Esophagus (tissue), 2 donors: ENCODE measurements around the gene THEMIS. TPM values are rescaled to one million over a fixed set of nuclear protein-coding genes. Genes with fewer than 3 reads are reported as not detected.
"Not testable (repeated sequence)": the region's sequence is repeated elsewhere in the genome, so short reads cannot be mapped to it uniquely, and the experiment has no call there.

Experiments used
- H3K27ac ChIP-seq, 2 donors: one replicate each; pipeline ENCODE4 v1.5.1; 2013; ENCODE audit warnings: low read depth in 2 of 2, mild to moderate bottlenecking in 2 of 2, inconsistent platforms in 1 of 2, low read length in 1 of 2, moderate library complexity in 1 of 2
- H3K27me3 ChIP-seq, 2 donors: one replicate each; pipeline ENCODE4 v1.6.1; 2013; ENCODE audit warnings: low read length in 2 of 2, control low read depth in 1 of 2, mild to moderate bottlenecking in 1 of 2; ENCODE audit not compliant: insufficient read depth in 2 of 2, control insufficient read depth in 1 of 2
- H3K36me3 ChIP-seq, 2 donors: one replicate each; pipeline ENCODE4 v1.6.1; 2013; ENCODE audit warnings: low read length in 1 of 2; ENCODE audit not compliant: control insufficient read depth in 2 of 2, insufficient read depth in 2 of 2
- H3K4me1 ChIP-seq, 2 donors: one replicate each; pipeline ENCODE4 v1.6.1; 2013; ENCODE audit warnings: low read length in 1 of 2; ENCODE audit not compliant: control insufficient read depth in 2 of 2, insufficient read depth in 2 of 2
- H3K4me3 ChIP-seq, 2 donors: one replicate each; pipeline ENCODE4 v1.5.1; 2013; ENCODE audit warnings: low read length in 2 of 2, mild to moderate bottlenecking in 2 of 2, low read depth in 1 of 2, moderate library complexity in 1 of 2
- H3K9me3 ChIP-seq, 2 donors: one replicate each; pipeline ENCODE4 v1.6.1; 2013; ENCODE audit warnings: mild to moderate bottlenecking in 2 of 2, low read depth in 1 of 2, low read length in 1 of 2, moderate library complexity in 1 of 2; ENCODE audit not compliant: control insufficient read depth in 2 of 2, insufficient read depth in 1 of 2
- WGBS, 2 donors: extraction: QIAGEN DNeasy Blood & Tissue Kit; methylation state at CpG; one replicate each; pipeline ENCODE4 v1.1.7; 2013; 5-methylcytosine and 5-hydroxymethylcytosine counted together
- polyA plus RNA-seq, 2 donors: library from polyadenylated mRNA; stranded (reverse); fragments of 200-250 nt; gene quantifications; one replicate each; pipeline ENCODE4 v1.2.3, GENCODE V29; 2013
- donor health status: healthy with polysubstance abuse.
- donor health status: Bipolar disorder and iron deficiency.

The THEMIS gene
- polyA plus RNA-seq, 2 donors: 0.20 to 0.22 TPM

DNA sequence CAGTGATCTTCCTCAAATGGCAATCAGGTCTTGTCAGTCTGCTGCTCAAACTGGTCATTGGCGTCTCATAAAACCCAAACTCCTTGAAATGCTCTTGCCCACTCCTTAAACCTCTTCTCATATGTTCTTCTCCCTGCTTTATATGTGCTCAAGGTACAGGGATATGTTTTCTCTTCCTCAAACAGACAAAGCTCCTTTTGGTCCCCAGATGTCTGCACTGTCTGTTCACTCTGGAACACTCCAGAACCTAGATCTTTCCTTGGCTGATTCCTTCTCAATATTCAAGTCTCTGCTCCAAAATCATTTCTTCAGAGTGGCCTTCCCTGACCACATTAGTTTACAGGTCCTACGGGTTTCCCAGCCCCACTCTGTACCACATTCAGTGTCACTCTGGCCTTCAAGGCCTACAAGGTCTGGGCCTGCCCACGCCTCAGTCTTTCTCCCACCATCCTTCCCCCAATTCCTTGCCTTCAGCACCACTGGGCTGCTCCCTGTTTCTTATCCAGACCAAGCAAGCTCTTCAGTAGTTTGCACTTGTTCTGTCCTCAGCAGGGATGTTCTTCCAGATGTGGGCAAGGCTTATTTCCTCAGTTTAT lies 9.0 kb downstream of the THEMIS start:
- no peaks in the 10 kb centered on the region for H3K4me1 ChIP-seq
- no peaks in the 10 kb centered on the region for H3K9me3 ChIP-seq
- no peaks in the 10 kb centered on the region for H3K27me3 ChIP-seq
- H3K4me3 ChIP-seq: no peak overlapping the region
- no peak overlapping the region for H3K27ac ChIP-seq
- 88 to 91% methylated on average over 3 of the region's 3 CpGs for WGBS, 2 donors
- H3K36me3 ChIP-seq: no peaks in the 10 kb centered on the region

DNA sequence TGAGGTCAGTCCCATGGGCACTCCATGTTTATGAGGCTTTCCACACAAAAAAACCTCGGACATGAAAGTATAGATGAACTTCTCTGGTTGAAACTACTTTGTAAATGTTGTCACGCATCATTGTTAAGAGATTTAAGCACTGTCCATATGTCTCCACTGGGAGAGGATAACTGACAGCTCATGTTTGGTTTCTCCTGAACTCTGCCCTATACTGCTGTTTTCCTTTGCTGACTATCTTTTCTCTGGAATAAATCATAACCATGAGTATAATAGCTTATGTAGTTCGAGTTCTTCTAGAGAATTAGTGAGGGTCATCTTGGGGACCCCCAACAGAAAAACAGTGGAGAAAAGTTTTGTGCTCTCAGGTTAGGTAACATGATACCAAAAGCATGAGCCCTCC lies 14.3 kb downstream of the THEMIS start:
- H3K27me3 ChIP-seq: no peaks in the 10 kb centered on the region
- no peaks in the 10 kb centered on the region for H3K36me3 ChIP-seq
- no peaks in the 10 kb centered on the region for H3K4me1 ChIP-seq
- WGBS, 2 donors: 80 to 83% methylated on average over 3 of the region's 3 CpGs
- H3K27ac ChIP-seq: no peak overlapping the region
- H3K4me3 ChIP-seq: no peak overlapping the region
- no peaks in the 10 kb centered on the region for H3K9me3 ChIP-seq

DNA sequence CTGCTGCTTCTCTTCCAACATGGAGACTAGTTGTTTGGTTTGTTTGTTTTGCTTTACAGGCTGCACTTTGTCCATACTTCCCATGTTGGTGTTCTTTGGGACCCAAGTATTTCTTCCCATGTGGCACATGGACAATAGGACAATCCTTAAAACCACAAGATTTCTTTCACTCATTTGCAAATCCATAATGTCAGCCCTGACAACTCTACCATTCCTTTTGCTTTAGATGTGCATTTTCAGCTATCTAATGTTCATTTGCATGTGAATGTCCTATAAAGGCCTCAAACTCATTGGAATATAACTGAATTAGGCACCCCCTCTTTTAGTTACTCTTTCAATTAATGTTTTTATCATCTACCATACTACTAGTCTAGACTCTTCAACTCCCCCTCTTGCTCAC lies 16.7 kb downstream of the THEMIS start:
- no peak overlapping the region for H3K27ac ChIP-seq
- H3K4me1 ChIP-seq: no peaks in the 10 kb centered on the region
- H3K36me3 ChIP-seq: no peaks in the 10 kb centered on the region
- no peak overlapping the region for H3K4me3 ChIP-seq
- H3K27me3 ChIP-seq: no peaks in the 10 kb centered on the region
- H3K9me3 ChIP-seq: no peaks in the 10 kb centered on the region

DNA sequence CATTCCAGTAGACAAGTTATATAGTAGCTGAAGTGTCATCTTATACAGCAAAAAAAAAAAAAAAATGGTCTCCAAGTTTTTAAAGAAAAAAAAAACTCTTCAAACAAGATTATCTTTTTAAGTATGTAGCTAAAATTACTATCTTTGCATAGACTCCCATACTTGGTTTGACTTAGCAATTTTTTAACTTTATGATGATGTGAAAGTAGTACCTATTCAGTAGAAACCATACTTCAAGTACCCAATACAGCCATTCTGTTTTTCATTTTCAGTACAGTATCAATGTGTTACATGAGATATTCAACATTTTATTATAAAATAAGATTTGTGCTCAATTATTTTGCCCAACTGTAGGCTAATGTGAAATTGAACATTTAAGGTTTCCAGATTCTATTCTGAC lies 18.9 kb downstream of the THEMIS start:
- H3K4me3 ChIP-seq, H3K9me3 ChIP-seq, H3K36me3 ChIP-seq, H3K4me1 ChIP-seq, H3K27me3 ChIP-seq, H3K27ac ChIP-seq: not testable (repeated sequence)

DNA sequence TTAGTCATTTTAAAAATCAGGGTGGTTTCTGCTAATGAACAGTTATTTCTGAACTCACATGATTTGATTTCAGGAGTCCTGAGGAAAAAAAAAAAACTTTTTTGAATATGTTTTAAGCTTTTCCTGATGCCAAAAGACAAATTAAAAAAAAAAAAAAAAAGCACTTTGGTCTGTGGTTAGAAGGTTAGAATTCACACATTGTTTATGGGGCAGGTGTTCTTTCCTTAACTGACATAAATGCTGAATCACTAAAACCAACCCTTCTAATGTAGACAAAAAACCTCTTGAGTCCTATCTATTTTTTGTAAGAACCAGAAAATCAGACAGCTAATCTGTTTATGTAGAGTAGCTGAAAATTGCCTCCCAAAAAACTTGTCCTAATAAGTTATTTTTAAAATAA lies 20.4 kb downstream of the THEMIS start:
- Histone ChIP-seq H3K27ac (no peak overlapping the region), H3K9me3 (no peaks in the 10 kb centered on the region), H3K27me3 (no peaks in the 10 kb centered on the region), H3K4me3 (no peak overlapping the region), H3K4me1 (no peaks in the 10 kb centered on the region), H3K36me3 (no peaks in the 10 kb centered on the region)

DNA sequence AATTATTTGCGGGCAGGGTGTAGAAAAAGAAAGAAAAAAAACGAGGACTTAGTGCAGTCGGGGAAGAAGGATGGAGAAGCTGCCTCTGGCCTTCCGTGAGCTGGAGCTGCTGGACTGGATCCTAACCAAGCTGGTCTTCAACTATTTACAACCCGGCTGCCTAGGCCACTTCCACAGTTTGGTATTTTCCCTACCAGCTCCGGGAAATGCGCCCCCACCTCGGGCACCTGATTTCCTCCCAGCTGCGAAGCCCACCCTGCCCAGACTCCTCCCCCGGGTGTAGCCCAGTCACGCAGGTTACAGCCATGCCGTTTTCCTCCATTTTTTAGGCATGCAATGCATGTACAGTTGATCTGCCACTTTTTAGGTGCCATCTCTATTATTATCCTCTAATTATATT lies 21.2 kb downstream of the THEMIS start:
- 27 to 28% methylated on average over 12 of the region's 12 CpGs for WGBS, 2 donors
- Histone ChIP-seq H3K4me1 (no peaks in the 10 kb centered on the region), H3K36me3 (no peaks in the 10 kb centered on the region)

DNA sequence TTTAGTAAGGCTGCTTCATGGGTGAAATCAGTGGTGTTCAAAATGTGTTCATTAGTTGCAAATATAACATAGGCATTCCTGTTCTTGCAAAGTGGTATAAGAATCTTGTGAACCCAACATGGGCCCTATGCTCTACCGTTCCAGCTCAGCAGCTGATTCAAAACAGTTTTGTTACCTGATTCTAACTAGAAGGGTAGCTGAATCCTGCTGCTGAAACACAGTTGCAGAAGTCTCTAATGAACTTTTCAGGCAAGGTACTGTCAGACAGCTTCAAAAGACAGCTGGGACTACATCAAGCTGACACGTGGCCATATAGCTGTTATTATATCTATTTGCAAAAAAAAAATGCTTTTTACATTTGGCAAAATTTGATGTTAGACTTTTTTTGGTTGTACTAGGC lies 22.7 kb downstream of the THEMIS start:
- H3K36me3 ChIP-seq: no peaks in the 10 kb centered on the region
- H3K27ac ChIP-seq: no peak overlapping the region
- no peaks in the 10 kb centered on the region for H3K9me3 ChIP-seq
- no peak overlapping the region for H3K4me3 ChIP-seq
- WGBS, 2 donors: 68 to 72% methylated on average over 2 of the region's 2 CpGs
- no peaks in the 10 kb centered on the region for H3K4me1 ChIP-seq
- H3K27me3 ChIP-seq: no peaks in the 10 kb centered on the region

More for the DNA sequence above, 21.2 kb downstream of the THEMIS start:
- Histone ChIP-seq H3K27ac (no peak overlapping the region), H3K27me3 (no peaks in the 10 kb centered on the region), H3K9me3 (no peaks in the 10 kb centered on the region), H3K4me3 (no peak overlapping the region)

DNA sequence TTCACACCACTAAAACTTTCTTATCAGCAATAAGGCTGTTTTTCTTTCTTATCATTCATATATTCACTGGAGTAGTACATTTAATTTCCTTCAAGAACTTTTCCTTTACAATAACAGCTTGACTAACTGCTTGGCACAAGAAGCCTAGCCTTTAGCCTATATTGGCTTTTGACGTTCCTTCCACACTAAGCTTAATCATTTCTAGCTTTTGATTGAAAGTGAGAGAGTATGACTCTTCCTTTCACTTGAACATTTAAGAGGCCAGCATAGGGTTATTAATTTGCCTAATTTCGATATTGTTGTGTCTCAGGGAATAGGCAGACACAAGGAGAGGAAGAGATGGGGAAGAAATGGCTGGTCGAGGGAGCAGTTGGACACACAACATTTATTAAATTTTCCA lies 23.6 kb downstream of the THEMIS start:
- Histone ChIP-seq H3K27me3 (no peaks in the 10 kb centered on the region), H3K9me3 (no peaks in the 10 kb centered on the region), H3K4me3 (no peak overlapping the region), H3K36me3 (no peaks in the 10 kb centered on the region), H3K4me1 (no peaks in the 10 kb centered on the region), H3K27ac (no peak overlapping the region)
- WGBS, 2 donors: 69 to 72% methylated on average over 3 of the region's 3 CpGs

DNA sequence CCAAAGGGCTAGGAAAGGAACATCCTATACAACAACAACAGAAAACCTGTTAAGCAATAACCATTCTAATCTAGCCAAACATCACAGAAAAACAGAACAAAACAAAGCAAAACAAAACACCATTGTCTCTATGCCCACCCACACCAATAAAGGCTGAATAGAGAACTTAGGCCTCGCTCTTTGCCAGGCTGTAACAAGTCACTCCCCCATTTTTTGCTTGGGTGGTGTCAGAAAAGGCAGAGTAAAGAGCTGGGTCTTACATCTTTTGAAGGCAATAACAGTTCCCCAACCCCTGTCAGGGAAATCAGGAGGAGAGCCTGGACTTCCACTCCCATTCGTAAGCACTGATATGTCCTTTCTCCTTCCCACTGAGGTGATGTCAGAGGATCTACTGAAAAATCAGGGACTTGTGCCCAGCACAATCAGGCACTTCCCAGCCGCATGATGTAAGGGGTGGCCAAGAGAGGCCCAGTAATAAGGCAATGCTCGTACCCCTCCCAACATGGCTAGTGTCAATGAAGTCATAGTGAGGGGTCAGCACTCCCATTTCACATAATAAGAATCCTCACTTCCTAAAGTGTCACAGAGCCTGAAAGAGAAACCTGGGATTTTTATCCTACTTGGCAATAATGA lies 31.0 kb downstream of the THEMIS start:
- peaks cover 0 to 2% of the 10 kb centered on the region in 2 donors for H3K4me1 ChIP-seq
- 89 to 91% methylated on average over 4 of the region's 4 CpGs for WGBS, 2 donors
- H3K27me3 ChIP-seq: no peaks in the 10 kb centered on the region
- no peak overlapping the region for H3K4me3 ChIP-seq
- no peaks in the 10 kb centered on the region for H3K9me3 ChIP-seq
- H3K27ac ChIP-seq: no peak overlapping the region
- H3K36me3 ChIP-seq: no peaks in the 10 kb centered on the region

DNA sequence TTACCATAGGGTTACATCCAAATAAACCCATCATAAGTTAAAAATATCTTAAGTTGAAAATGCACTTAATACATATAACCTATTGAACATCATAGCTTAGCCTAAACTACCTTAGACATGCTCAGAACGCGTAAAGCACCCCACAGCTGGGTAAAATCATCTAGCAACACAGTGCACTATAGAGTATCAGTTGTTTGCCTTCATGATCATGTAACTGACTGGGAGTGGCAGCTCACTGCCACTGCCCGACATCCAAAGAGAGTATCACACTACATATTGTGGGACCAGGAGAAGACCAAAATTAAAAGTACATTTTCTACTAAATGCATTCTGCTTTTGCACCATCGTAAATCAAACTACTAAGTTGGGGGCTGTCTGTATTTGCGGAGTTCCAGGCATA lies 31.7 kb downstream of the THEMIS start:
- no peaks in the 10 kb centered on the region for H3K27me3 ChIP-seq
- H3K9me3 ChIP-seq: no peaks in the 10 kb centered on the region
- H3K36me3 ChIP-seq: no peaks in the 10 kb centered on the region
- no peak overlapping the region for H3K4me3 ChIP-seq
- no peak overlapping the region for H3K27ac ChIP-seq
- H3K4me1 ChIP-seq: peaks cover 0 to 2% of the 10 kb centered on the region in 2 donors
- 90% methylated on average over 5 of the region's 5 CpGs for WGBS, 2 donors
